MG63 (cell line): ENCODE results near the gene KDM4C. TPM values are rescaled to one million over a fixed set of nuclear protein-coding genes. Genes with fewer than 3 reads are reported as not detected.

Experiments
- DNase-seq: peaks from one replicate; pipeline ENCODE4 v3.0.0-alpha.2; 2020
- H3K27me3 ChIP-seq: fragments of 250-450 bp; sonication (Bioruptor Pico); 2 replicates; pipeline ENCODE4 v1.5.1; 2020; ENCODE audit warnings: mild to moderate bottlenecking, moderate library complexity
- H3K36me3 ChIP-seq: fragments of 250-450 bp; sonication (Bioruptor Pico); 2 replicates; pipeline ENCODE4 v1.5.1; 2020; ENCODE audit warnings: mild to moderate bottlenecking, moderate library complexity
- H3K4me3 ChIP-seq: fragments of 250-450 bp; sonication (Bioruptor Pico); 2 replicates; pipeline ENCODE4 v1.5.1; 2020; ENCODE audit warnings: mild to moderate bottlenecking, moderate library complexity
- H3K9me3 ChIP-seq: fragments of 250-450 bp; sonication (Bioruptor Pico); 2 replicates; pipeline ENCODE4 v1.5.1; 2020; ENCODE audit warnings: mild to moderate bottlenecking, moderate library complexity
- total RNA-seq: library from RNA; depleted of rRNA; stranded (reverse); fragments of >200 nt; shearing (Covaris generic); gene quantifications from 2 replicates; pipeline ENCODE4 v1.2.3, GENCODE V29; 2014; ENCODE audit warnings: low replicate concordance

Gene KDM4C
- total RNA-seq, 1 experiment from 2014 or later, result 1.8 TPM

- no peaks in the 10 kb centered on the region for H3K9me3 ChIP-seq
- H3K27me3 ChIP-seq, result no peaks in the 10 kb centered on the region
- DNase-seq, result no peak
- H3K4me3 ChIP-seq, result no peak overlapping the region
- H3K36me3 ChIP-seq, result no peaks in the 10 kb centered on the region
Measured at GRCh38 chr9:7094576-7094975, 336.8 kb downstream of the KDM4C start.

- H3K9me3 ChIP-seq, result no peaks in the 10 kb centered on the region
- H3K4me3 ChIP-seq, result no peak overlapping the region
- no peaks in the 10 kb centered on the region for H3K36me3 ChIP-seq
- no peak for DNase-seq
- H3K27me3 ChIP-seq, result no peaks in the 10 kb centered on the region
Measured at GRCh38 chr9:7095058-7095457, 337.3 kb downstream of the KDM4C start.

- Histone ChIP-seq H3K36me3 (no peaks in the 10 kb centered on the region), H3K9me3 (no peaks in the 10 kb centered on the region), H3K4me3 (no peak overlapping the region), H3K27me3 (no peaks in the 10 kb centered on the region)
- DNase-seq, result no peak
Measured at GRCh38 chr9:7097040-7097715, 339.4 kb downstream of the KDM4C start.

GRCh38 chr9:7097785-7098752 is 340.3 kb downstream of the KDM4C start:
- no peak overlapping the region for H3K4me3 ChIP-seq
- DNase-seq, result peak; percentile 2
- no peaks in the 10 kb centered on the region for H3K36me3 ChIP-seq
- no peaks in the 10 kb centered on the region for H3K9me3 ChIP-seq
- no peaks in the 10 kb centered on the region for H3K27me3 ChIP-seq

- no peak for DNase-seq
- Histone ChIP-seq H3K4me3 (no peak overlapping the region), H3K9me3 (no peaks in the 10 kb centered on the region), H3K27me3 (no peaks in the 10 kb centered on the region), H3K36me3 (no peaks in the 10 kb centered on the region)
Measured at GRCh38 chr9:7103367-7103766, 345.6 kb downstream of the KDM4C start.

- Histone ChIP-seq H3K36me3 (no peaks in the 10 kb centered on the region), H3K4me3 (no peak overlapping the region), H3K9me3 (no peaks in the 10 kb centered on the region), H3K27me3 (no peaks in the 10 kb centered on the region)
- no peak for DNase-seq
Measured at GRCh38 chr9:7103771-7104170, 346.0 kb downstream of the KDM4C start.

GRCh38 chr9:7104625-7105024 is 346.9 kb downstream of the KDM4C start:
- no peaks in the 10 kb centered on the region for H3K9me3 ChIP-seq
- no peak for DNase-seq

GRCh38 chr9:7105095-7105494 is 347.3 kb downstream of the KDM4C start:
- no peaks in the 10 kb centered on the region for H3K36me3 ChIP-seq
- no peak overlapping the region for H3K4me3 ChIP-seq
- no peak for DNase-seq
- H3K27me3 ChIP-seq, result no peaks in the 10 kb centered on the region
- no peaks in the 10 kb centered on the region for H3K9me3 ChIP-seq

More at GRCh38 chr9:7104625-7105024, 346.9 kb downstream of the KDM4C start:
- Histone ChIP-seq H3K27me3 (no peaks in the 10 kb centered on the region), H3K4me3 (no peak overlapping the region), H3K36me3 (no peaks in the 10 kb centered on the region)

- Histone ChIP-seq H3K27me3 (no peaks in the 10 kb centered on the region), H3K4me3 (no peak overlapping the region), H3K9me3 (no peaks in the 10 kb centered on the region), H3K36me3 (no peaks in the 10 kb centered on the region)
- no peak for DNase-seq
Measured at GRCh38 chr9:7108936-7109335, 351.2 kb downstream of the KDM4C start.

- DNase-seq, result no peak
- no peaks in the 10 kb centered on the region for H3K9me3 ChIP-seq
- H3K27me3 ChIP-seq, result no peaks in the 10 kb centered on the region
- no peaks in the 10 kb centered on the region for H3K36me3 ChIP-seq
- H3K4me3 ChIP-seq, result no peak overlapping the region
Measured at GRCh38 chr9:7111413-7111812, 353.6 kb downstream of the KDM4C start.

- no peak overlapping the region for H3K4me3 ChIP-seq
- H3K9me3 ChIP-seq, result no peaks in the 10 kb centered on the region
- H3K27me3 ChIP-seq, result no peaks in the 10 kb centered on the region
- H3K36me3 ChIP-seq, result no peaks in the 10 kb centered on the region
- DNase-seq, result no peak
Measured at GRCh38 chr9:7115606-7116005, 357.8 kb downstream of the KDM4C start.

GRCh38 chr9:7117676-7118561 is 360.1 kb downstream of the KDM4C start:
- DNase-seq, result no peak
- H3K9me3 ChIP-seq, result no peaks in the 10 kb centered on the region
- no peaks in the 10 kb centered on the region for H3K27me3 ChIP-seq
- no peaks in the 10 kb centered on the region for H3K36me3 ChIP-seq
- H3K4me3 ChIP-seq, result no peak overlapping the region

GRCh38 chr9:7118633-7119032 is 360.9 kb downstream of the KDM4C start:
- Histone ChIP-seq H3K36me3 (no peaks in the 10 kb centered on the region), H3K9me3 (no peaks in the 10 kb centered on the region), H3K4me3 (no peak overlapping the region), H3K27me3 (no peaks in the 10 kb centered on the region)
- no peak for DNase-seq

GRCh38 chr9:7119612-7120011 is 361.8 kb downstream of the KDM4C start:
- Histone ChIP-seq H3K36me3 (no peaks in the 10 kb centered on the region), H3K4me3 (no peak overlapping the region), H3K9me3 (no peaks in the 10 kb centered on the region), H3K27me3 (no peaks in the 10 kb centered on the region)
- no peak for DNase-seq

- no peaks in the 10 kb centered on the region for H3K36me3 ChIP-seq
- no peaks in the 10 kb centered on the region for H3K27me3 ChIP-seq
- DNase-seq, result no peak
- H3K4me3 ChIP-seq, result no peak overlapping the region
- no peaks in the 10 kb centered on the region for H3K9me3 ChIP-seq
Measured at GRCh38 chr9:7121055-7121454, 363.3 kb downstream of the KDM4C start.

- H3K4me3 ChIP-seq, result no peak overlapping the region
- no peak for DNase-seq
- no peaks in the 10 kb centered on the region for H3K36me3 ChIP-seq
- H3K9me3 ChIP-seq, result no peaks in the 10 kb centered on the region
- no peaks in the 10 kb centered on the region for H3K27me3 ChIP-seq
Measured at GRCh38 chr9:7121664-7122063, 363.9 kb downstream of the KDM4C start.

- peak; percentile 0 for DNase-seq
- Histone ChIP-seq H3K27me3 (no peaks in the 10 kb centered on the region), H3K36me3 (no peaks in the 10 kb centered on the region), H3K4me3 (no peak overlapping the region), H3K9me3 (no peaks in the 10 kb centered on the region)
Measured at GRCh38 chr9:7123743-7124142, 366.0 kb downstream of the KDM4C start.
